CD4-positive, alpha-beta T cell (primary cell): Measurements from ENCODE around the gene FHOD3. TPM values are rescaled to one million over a fixed set of nuclear protein-coding genes. Genes with fewer than 3 reads are reported as not detected.

Source experiments
- ATAC-seq: fragments of 200-7000 bp; cut with Tn5 transposase; one replicate; pipeline ENCODE4 v1.10.0; 2022; ENCODE audit warnings: mild to moderate bottlenecking; ENCODE audit not compliant: poor library complexity
- CTCF ChIA-PET: fragments of 350-600 bp; sonication (Branson Sonifier 250); formaldehyde crosslinking; loops from one replicate; lab custom pipeline; 2021; ENCODE audit warnings: antibody characterized with exemption, inconsistent platforms; lab: Charles Lee
- POLR2A ChIA-PET: fragments of 350-600 bp; sonication (Branson Sonifier 250); formaldehyde crosslinking; loops from one replicate; lab custom pipeline; 2021; ENCODE audit warnings: antibody characterized with exemption, inconsistent platforms; lab: Charles Lee
- DNase-seq, 14 experiments: peaks; one replicate each; pipeline ENCODE4 v3.0.0-alpha.2; 2013 to 2020; ENCODE audit warnings: mixed read lengths in 2 of 14
- H3K27ac ChIP-seq, 2 donors: one replicate each; pipeline versions ENCODE4 v1.5.1 to v1.7.0; 2013; ENCODE audit warnings: low read length in 2 of 2, low read depth in 1 of 2, mild to moderate bottlenecking in 1 of 2
- H3K27me3 ChIP-seq, 2 experiments: 1 replicate in 1 of 2; 2 replicates in 1 of 2; pipeline versions ENCODE4 v1.6.1 to v1.7.0; 2013; ENCODE audit warnings: low read length in 2 of 2, control low read depth in 1 of 2, mild to moderate bottlenecking in 1 of 2, moderate library complexity in 1 of 2; ENCODE audit not compliant: insufficient read depth in 2 of 2, control insufficient read depth in 1 of 2
- H3K36me3 ChIP-seq: one replicate; pipeline ENCODE4 v1.6.1; 2013; ENCODE audit warnings: low read length, control low read depth; ENCODE audit not compliant: insufficient read depth
- H3K4me1 ChIP-seq: one replicate; pipeline ENCODE4 v1.6.1; 2013; ENCODE audit warnings: low read length, control low read depth; ENCODE audit not compliant: insufficient read depth
- H3K4me3 ChIP-seq: one replicate; pipeline ENCODE4 v1.5.1; 2013; ENCODE audit warnings: mild to moderate bottlenecking, low read length, moderate library complexity
- H3K9me3 ChIP-seq, 2 experiments: 1 replicate in 1 of 2; 2 replicates in 1 of 2; pipeline versions ENCODE4 v1.6.1 to v1.7.0; 2013; ENCODE audit warnings: low read length in 2 of 2, mild to moderate bottlenecking in 2 of 2, control low read depth in 1 of 2, moderate library complexity in 1 of 2; ENCODE audit not compliant: control insufficient read depth in 1 of 2, insufficient read depth in 1 of 2
- H3K27ac Mint-ChIP-seq: one replicate; pipeline ENCODE4 v1.8.0; 2020; ENCODE audit warnings: mixed read lengths
- H3K27me3 Mint-ChIP-seq: one replicate; pipeline ENCODE4 v1.8.0; 2021; ENCODE audit warnings: mixed read lengths
- H3K36me3 Mint-ChIP-seq: one replicate; pipeline ENCODE4 v1.8.0; 2021; ENCODE audit warnings: low read depth, mixed read lengths
- H3K4me1 Mint-ChIP-seq: one replicate; pipeline ENCODE4 v1.8.0; 2021; ENCODE audit warnings: low read depth, mixed read lengths
- H3K4me3 Mint-ChIP-seq: one replicate; pipeline ENCODE4 v1.8.0; 2020; ENCODE audit warnings: mild to moderate bottlenecking, mixed read lengths
- H3K9me3 Mint-ChIP-seq: one replicate; pipeline ENCODE4 v1.8.0; 2020; ENCODE audit warnings: mixed read lengths
- CTCF ChIP-seq: fragments of 200-600 bp; IDR thresholded peaks from one replicate; pipeline ENCODE4 v1.8.0; 2022; ENCODE audit warnings: antibody characterized with exemption, mild to moderate bottlenecking
- intact Hi-C, 2 experiments: fragments of 100-400 bp; cut with DNase I in 1 of 2; cut with micrococcal nuclease in 1 of 2; formaldehyde crosslinking; loops; one replicate each; pipeline versions ENCODE4 v1.15.1 to v1.9.0; 2023 to 2025; cut with DNase I, micrococcal nuclease
- total RNA-seq, 174 experiments: library from RNA in 2 of 174; stranded (reverse) in 2 of 174; gene quantifications; one replicate each; pipeline ENCODE4 v1.2.3 and lab custom pipeline; 2021 to 2026

The FHOD3 gene
- total RNA-seq, 2 experiments from 2014 or later: not detected

- POLR2A ChIA-PET: no interaction called here
- no peak for ATAC-seq
- Histone ChIP-seq H3K27ac (no peak overlapping the region), H3K4me3 (no peak overlapping the region), H3K36me3 (no peaks in the 10 kb centered on the region), H3K9me3 (no peaks in the 10 kb centered on the region), H3K27me3 (peaks cover 0 to under 1% of the 10 kb centered on the region in 2 experiments), H3K4me1 (no peaks in the 10 kb centered on the region)
- H3K9me3 Mint-ChIP-seq: peaks cover 7% of the 10 kb centered on the region
- H3K4me3 Mint-ChIP-seq: no peak overlapping the region
- intact Hi-C loops: no loop called here
- CTCF ChIA-PET: no interaction called here
- DNase-seq: no peak
- H3K27ac Mint-ChIP-seq: no peak overlapping the region
- no peak for TF ChIP-seq CTCF
- peaks cover 27% of the 10 kb centered on the region for H3K27me3 Mint-ChIP-seq
- H3K36me3 Mint-ChIP-seq: no peaks in the 10 kb centered on the region
- H3K4me1 Mint-ChIP-seq: no peaks in the 10 kb centered on the region
Observed at GRCh38 chr18:36559149-36559857, 261.8 kb downstream of the FHOD3 start.

- Mint-ChIP-seq H3K27me3 (peaks cover 34% of the 10 kb centered on the region), H3K9me3 (peaks cover 7% of the 10 kb centered on the region), H3K27ac (no peak overlapping the region), H3K36me3 (no peaks in the 10 kb centered on the region), H3K4me1 (no peaks in the 10 kb centered on the region), H3K4me3 (no peak overlapping the region)
- H3K4me1 ChIP-seq: no peaks in the 10 kb centered on the region
- ATAC-seq: no peak
- peaks cover 0 to 3% of the 10 kb centered on the region in 2 experiments for H3K27me3 ChIP-seq
- DNase-seq: no peak
- intact Hi-C loops: no loop called here
- ChIA-PET POLR2A (no interaction called here), CTCF (interaction anchor here (0.7 kb wide), 1 partner anchor 754 kb away, joined by 3 read pairs; no protein-coding TSS in a partner anchor)
- TF ChIP-seq CTCF: no peak
- H3K27ac ChIP-seq: no peak overlapping the region
- H3K4me3 ChIP-seq: no peak overlapping the region
- H3K9me3 ChIP-seq: no peaks in the 10 kb centered on the region
- no peaks in the 10 kb centered on the region for H3K36me3 ChIP-seq
Observed at GRCh38 chr18:36560187-36560586, 262.7 kb downstream of the FHOD3 start.

GRCh38 chr18:36561046-36561445, 263.5 kb downstream of the FHOD3 start:
- H3K9me3 Mint-ChIP-seq: peaks cover 5% of the 10 kb centered on the region
- peaks cover 0 to 3% of the 10 kb centered on the region in 2 experiments for H3K27me3 ChIP-seq
- no peak overlapping the region for H3K27ac Mint-ChIP-seq
- H3K27ac ChIP-seq: no peak overlapping the region
- intact Hi-C loops: no loop called here
- no peak overlapping the region for H3K4me3 ChIP-seq
- DNase-seq (no peak), ATAC-seq (no peak)
- H3K4me1 ChIP-seq: no peaks in the 10 kb centered on the region
- no peaks in the 10 kb centered on the region for H3K9me3 ChIP-seq
- H3K36me3 Mint-ChIP-seq: no peaks in the 10 kb centered on the region
- ChIA-PET POLR2A (no interaction called here), CTCF (no interaction called here)
- no peaks in the 10 kb centered on the region for H3K36me3 ChIP-seq
- H3K4me1 Mint-ChIP-seq: no peaks in the 10 kb centered on the region
- no peak overlapping the region for H3K4me3 Mint-ChIP-seq
- peaks cover 34% of the 10 kb centered on the region for H3K27me3 Mint-ChIP-seq
- TF ChIP-seq CTCF: no peak
